Measurements from ENCODE around the gene BMP8B. TPM values are rescaled to one million over a fixed set of nuclear protein-coding genes. Genes with fewer than 3 reads are reported as not detected.
A peak's percentile ranks its signal among the peaks of the same experiment; 100 is the strongest.

The BMP8B gene, protein sequence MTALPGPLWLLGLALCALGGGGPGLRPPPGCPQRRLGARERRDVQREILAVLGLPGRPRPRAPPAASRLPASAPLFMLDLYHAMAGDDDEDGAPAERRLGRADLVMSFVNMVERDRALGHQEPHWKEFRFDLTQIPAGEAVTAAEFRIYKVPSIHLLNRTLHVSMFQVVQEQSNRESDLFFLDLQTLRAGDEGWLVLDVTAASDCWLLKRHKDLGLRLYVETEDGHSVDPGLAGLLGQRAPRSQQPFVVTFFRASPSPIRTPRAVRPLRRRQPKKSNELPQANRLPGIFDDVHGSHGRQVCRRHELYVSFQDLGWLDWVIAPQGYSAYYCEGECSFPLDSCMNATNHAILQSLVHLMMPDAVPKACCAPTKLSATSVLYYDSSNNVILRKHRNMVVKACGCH
- total RNA-seq (ENCODE audit: low replicate concordance): not detected in 2 replicates

DNA sequence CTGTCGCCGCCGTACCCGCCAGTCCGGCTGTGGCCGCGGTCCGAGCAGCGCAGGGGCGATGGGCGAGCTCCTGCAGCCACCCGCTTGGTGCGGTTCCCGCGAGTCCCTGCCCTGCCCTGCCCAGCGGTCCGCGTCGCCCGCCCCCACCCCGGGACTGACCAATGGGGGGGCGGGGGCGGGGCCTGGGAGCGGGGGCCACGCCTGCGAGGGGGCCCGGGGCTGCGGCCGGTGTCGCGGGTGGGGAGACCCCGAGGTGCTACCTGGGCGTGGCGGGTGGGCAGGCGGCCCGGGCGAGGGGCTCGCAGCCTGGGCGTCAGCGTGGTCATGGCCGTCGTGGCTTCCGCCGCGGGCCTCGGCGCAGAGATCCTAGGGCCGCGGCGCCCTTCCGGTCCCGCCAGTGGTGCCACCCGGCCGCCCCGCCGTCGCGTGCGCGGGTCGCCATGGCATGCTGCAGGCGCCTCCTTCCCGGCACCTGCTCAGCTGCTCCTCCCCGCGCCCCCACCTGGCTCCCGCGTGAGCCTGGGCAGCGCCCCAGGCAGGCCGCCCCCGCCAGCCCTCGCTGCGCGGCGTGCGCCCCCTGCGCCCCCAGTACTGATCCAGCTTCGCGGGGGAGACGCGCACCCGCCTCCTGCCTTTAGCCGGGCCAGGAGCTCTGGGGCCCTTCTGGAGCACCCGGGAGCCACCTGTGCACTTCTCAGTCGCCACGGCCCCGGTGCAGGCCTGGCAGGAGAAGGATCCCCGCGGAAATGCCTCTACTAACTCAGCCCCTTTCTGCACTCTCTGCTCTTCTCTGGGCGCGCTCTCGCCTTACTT is at the start of gene BMP8B:
TSS of gene BMP8B (minus strand) at position 108 of the 813 bp plus-strand sequence. CDS start 380 bp downstream, outside the sequence.
- TF ChIP-seq, protein P1, sequence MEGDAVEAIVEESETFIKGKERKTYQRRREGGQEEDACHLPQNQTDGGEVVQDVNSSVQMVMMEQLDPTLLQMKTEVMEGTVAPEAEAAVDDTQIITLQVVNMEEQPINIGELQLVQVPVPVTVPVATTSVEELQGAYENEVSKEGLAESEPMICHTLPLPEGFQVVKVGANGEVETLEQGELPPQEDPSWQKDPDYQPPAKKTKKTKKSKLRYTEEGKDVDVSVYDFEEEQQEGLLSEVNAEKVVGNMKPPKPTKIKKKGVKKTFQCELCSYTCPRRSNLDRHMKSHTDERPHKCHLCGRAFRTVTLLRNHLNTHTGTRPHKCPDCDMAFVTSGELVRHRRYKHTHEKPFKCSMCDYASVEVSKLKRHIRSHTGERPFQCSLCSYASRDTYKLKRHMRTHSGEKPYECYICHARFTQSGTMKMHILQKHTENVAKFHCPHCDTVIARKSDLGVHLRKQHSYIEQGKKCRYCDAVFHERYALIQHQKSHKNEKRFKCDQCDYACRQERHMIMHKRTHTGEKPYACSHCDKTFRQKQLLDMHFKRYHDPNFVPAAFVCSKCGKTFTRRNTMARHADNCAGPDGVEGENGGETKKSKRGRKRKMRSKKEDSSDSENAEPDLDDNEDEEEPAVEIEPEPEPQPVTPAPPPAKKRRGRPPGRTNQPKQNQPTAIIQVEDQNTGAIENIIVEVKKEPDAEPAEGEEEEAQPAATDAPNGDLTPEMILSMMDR (IDR thresholded peaks at IDR 0.05; ENCODE audit: insufficient read depth, low read length): no peak
- peak within 1 kb of the TSS; percentile 22 for H3K4me3 ChIP-seq (ENCODE audit: low read depth, low read length)
- DNase-seq (ENCODE audit: low read depth): no peak

DNA sequence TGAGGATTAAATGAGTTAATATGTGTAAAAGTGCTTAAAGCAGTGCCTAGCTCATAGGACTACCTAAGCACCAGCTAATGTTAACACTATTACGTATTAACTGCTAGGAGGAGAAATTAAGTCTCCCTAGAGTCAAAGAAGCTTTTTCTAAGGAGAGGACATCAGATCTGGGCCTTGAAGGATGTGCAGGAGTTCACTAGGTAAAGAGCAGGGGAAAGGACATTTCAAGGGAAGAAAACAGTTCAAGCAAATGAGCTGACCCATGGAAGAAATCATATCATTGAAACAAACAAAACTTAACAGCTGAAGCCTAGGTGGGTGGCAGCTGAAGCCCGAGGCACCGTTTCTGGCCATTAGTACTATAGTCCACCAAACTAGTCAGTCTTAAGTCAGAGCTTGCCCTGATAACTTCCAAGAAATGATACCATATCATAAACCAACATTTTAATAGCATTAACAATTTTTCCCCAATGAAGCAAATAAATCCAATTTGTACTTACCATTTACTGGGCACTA is 48.0 kb upstream of the BMP8B start:
- H3K4me3 ChIP-seq (ENCODE audit: low read depth, low read length): no peak overlapping the region
- TF ChIP-seq, protein P1 (IDR thresholded peaks at IDR 0.05; ENCODE audit: insufficient read depth, low read length): no peak
- no peak for DNase-seq (ENCODE audit: low read depth)

DNA sequence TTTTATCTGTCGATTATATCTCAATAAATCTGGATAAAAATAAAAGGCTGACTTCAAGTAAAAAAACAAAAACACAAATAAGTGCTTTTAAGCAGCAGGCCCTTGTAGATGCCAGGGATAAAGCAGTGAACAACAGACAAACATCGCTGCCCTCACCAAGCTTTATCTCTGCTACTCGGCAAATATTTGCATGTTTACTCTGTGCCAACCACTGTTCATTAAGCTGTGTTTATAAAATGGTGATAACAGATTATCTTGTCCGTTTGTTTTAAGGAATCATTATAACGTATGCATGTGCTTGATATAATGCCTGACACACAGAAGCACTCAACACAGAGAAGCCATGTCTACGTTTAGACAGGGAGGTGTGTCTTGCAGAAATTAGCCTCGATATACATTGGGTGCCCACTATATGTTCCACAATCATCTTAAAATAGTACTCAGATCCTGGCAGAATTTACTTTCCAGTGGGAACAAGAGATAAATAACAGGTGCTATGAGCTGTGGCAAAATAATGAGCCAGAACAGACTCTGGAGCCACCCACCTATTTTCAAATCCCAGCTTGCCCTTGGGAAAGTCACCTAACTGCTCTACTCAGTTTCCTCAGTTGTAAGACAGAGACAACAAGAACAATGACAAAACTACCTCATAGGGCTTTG is 47.4 kb upstream of the BMP8B start:
- no peak overlapping the region for H3K4me3 ChIP-seq (ENCODE audit: low read depth, low read length)
- TF ChIP-seq, protein P1 (IDR thresholded peaks at IDR 0.05; ENCODE audit: insufficient read depth, low read length): no peak
- DNase-seq (ENCODE audit: low read depth): no peak

DNA sequence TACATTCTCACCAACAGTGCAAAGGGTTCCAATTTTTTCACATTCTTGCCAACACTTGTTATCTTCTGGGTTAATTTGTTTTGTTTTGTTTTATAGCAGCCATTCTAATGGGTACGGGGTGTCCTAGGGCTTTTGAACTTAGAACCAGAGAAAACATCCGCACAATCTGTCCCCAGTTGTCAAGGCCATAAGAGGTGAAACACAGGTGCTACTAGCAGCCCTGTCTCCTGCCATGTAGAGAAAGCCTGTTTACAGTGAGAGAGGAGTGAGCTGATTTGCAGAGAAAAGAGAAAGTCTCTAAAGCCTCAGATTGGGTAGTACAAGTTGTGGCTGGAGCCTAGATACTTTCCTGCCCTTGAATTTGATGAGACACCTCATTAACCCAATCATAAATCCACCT is 46.4 kb upstream of the BMP8B start:
- no peak overlapping the region for H3K4me3 ChIP-seq (ENCODE audit: low read depth, low read length)

DNA sequence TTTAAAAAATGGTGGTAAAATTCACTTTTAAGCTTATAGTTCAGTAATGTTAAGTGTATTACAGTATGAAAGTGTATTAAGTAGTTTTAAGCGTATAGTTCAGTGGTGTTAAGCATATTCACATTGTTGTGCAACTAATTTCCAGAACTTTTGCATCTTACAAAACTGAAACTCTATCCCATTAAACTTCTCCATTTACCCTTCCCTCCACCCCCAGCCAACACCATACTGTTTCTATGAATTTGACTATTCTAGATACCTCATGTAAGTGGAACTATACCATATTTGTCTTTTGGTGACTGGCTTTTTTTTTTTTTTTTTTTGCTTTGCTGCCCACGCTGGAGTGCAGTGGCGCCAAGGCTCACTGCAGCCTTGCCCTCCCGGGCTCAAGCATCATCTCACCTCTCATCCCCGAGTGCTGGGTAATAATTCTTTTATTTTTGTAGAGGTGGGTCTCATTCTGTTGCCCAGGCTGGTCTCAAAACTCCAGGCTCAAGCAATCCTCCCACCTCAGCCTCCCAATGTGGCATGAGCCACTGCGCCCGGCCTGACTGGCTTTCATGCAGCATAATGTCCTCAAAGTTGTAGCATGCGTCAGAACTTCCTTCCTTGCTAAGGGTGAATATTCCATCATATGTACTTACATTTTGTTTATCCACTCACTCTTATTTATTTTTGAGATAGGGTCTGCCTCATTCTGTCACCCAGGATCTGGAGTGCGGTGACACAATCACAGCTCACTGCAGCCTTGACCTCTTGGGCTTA is 45.1 kb upstream of the BMP8B start:
- no peak overlapping the region for H3K4me3 ChIP-seq (ENCODE audit: low read depth, low read length)
- DNase-seq (ENCODE audit: low read depth): no peak
- TF ChIP-seq, protein P1 (IDR thresholded peaks at IDR 0.05; ENCODE audit: insufficient read depth, low read length): no peak

More for the DNA sequence above, 46.4 kb upstream of the BMP8B start:
- DNase-seq (ENCODE audit: low read depth): no peak
- TF ChIP-seq, protein P1 (IDR thresholded peaks at IDR 0.05; ENCODE audit: insufficient read depth, low read length): no peak

DNA sequence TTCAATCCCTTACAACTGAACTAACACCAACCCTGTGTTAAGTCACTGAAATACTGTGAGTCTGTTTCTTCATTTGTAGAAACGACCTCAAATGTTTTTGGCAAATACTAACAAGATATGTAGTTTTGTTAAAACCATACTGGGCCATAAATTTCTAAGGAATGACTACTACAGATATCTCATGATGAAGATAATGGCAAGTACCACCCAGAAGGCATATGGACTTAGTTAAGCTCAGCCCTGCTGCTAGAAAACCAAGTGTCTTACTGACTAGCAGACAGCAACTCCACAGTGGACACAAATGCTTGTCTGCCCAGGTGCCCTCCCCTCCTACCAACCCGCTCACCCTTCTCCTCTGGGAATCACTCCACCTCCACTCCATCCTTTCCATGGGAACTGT is 44.5 kb upstream of the BMP8B start:
- TF ChIP-seq, protein P1 (IDR thresholded peaks at IDR 0.05; ENCODE audit: insufficient read depth, low read length): no peak
- H3K4me3 ChIP-seq (ENCODE audit: low read depth, low read length): no peak overlapping the region
- DNase-seq (ENCODE audit: low read depth): peak; percentile 85

Measured in fibroblast of the aortic adventitia (primary cell).